PFSK-1 (cell line): ENCODE data around the gene C1QBP. TPM values are rescaled to one million over a fixed set of nuclear protein-coding genes. Genes with fewer than 3 reads are reported as not detected.

ENCODE experiments used
- FOXP2 ChIP-seq: optimal IDR thresholded peaks from 2 replicates; pipeline ENCODE3; 2011; ENCODE audit warnings: borderline replicate concordance, control low read depth, inconsistent platforms; ENCODE audit not compliant: insufficient read depth; ENCODE audit errors: extremely low read length, extremely low read depth
- POLR2AphosphoS5 ChIP-seq: IDR thresholded peaks from 2 replicates; pipeline ENCODE4 v1.6.1; 2012; ENCODE audit warnings: low read depth, mild to moderate bottlenecking, control low read depth, low read length, moderate library complexity
- SIN3A ChIP-seq: IDR thresholded peaks from 2 replicates; pipeline ENCODE4 v1.6.1; 2012; ENCODE audit warnings: mild to moderate bottlenecking, low read length, moderate library complexity, borderline replicate concordance; ENCODE audit not compliant: insufficient read depth
- TAF1 ChIP-seq: IDR thresholded peaks from 2 replicates; pipeline ENCODE4 v1.6.1; 2012; ENCODE audit warnings: low read length, control low read depth, borderline replicate concordance; ENCODE audit not compliant: insufficient read depth
- polyA plus RNA-seq: library from polyadenylated mRNA; unstranded; fragments of >200 nt; gene quantifications from one replicate; pipeline ENCODE4 v1.2.1, GENCODE V29; 2012; ENCODE audit warnings: low read depth, missing spikeins; ENCODE audit not compliant: insufficient read length
- TF ChIP-seq, protein P1 (sequence below), 2 experiments: IDR thresholded peaks; 2 replicates each; pipeline versions ENCODE4 v1.6.1 to v1.8.0; 2011 to 2012; ENCODE audit warnings: low read depth in 2 of 2, low read length in 2 of 2, control low read depth in 1 of 2, inconsistent platforms in 1 of 2, mild to moderate bottlenecking in 1 of 2, moderate library complexity in 1 of 2; ENCODE audit not compliant: insufficient read depth in 1 of 2

Gene C1QBP, protein sequence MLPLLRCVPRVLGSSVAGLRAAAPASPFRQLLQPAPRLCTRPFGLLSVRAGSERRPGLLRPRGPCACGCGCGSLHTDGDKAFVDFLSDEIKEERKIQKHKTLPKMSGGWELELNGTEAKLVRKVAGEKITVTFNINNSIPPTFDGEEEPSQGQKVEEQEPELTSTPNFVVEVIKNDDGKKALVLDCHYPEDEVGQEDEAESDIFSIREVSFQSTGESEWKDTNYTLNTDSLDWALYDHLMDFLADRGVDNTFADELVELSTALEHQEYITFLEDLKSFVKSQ
- polyA plus RNA-seq, result 787 TPM

DNA sequence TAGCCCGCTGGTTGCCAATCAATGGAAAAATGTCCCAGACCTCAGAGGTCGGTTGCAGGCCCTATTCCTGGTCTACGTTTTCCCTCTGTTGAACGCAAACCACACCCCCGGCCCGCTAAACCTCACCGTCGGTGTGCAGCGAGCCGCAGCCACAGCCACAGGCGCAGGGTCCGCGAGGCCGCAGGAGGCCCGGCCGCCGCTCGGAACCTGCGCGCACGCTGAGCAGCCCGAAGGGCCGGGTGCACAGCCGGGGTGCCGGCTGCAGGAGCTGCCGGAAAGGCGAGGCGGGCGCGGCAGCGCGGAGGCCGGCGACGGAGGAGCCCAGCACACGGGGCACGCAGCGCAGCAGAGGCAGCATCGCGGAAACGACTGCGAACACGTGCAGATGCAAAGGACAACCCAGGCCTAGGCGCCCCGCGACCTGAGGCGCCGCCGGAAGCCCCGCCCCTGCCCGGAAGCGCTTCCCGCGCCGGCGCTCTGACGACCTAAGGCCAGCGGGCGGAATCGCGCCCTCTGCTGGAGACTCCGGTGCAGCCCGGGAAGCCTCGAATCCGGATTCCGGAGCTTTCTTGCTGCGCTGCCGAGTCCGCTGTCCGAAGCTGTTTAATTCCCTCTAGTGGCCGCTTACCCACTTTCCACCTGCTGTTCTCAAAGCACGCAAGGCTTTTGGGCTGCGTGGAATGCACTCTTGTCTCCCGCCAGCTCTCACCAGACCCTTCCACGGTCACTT is at the start of gene C1QBP:
Gene C1QBP (minus strand): TSS at position 440 of the 730 bp plus-strand sequence. CDS start 82 bp downstream, at position 358.
- TF ChIP-seq POLR2AphosphoS5, result peak; percentile 86
- peak; percentile 88; the same call in 1 of the 2 replicates for TF ChIP-seq TAF1
- TF ChIP-seq, protein P1, sequence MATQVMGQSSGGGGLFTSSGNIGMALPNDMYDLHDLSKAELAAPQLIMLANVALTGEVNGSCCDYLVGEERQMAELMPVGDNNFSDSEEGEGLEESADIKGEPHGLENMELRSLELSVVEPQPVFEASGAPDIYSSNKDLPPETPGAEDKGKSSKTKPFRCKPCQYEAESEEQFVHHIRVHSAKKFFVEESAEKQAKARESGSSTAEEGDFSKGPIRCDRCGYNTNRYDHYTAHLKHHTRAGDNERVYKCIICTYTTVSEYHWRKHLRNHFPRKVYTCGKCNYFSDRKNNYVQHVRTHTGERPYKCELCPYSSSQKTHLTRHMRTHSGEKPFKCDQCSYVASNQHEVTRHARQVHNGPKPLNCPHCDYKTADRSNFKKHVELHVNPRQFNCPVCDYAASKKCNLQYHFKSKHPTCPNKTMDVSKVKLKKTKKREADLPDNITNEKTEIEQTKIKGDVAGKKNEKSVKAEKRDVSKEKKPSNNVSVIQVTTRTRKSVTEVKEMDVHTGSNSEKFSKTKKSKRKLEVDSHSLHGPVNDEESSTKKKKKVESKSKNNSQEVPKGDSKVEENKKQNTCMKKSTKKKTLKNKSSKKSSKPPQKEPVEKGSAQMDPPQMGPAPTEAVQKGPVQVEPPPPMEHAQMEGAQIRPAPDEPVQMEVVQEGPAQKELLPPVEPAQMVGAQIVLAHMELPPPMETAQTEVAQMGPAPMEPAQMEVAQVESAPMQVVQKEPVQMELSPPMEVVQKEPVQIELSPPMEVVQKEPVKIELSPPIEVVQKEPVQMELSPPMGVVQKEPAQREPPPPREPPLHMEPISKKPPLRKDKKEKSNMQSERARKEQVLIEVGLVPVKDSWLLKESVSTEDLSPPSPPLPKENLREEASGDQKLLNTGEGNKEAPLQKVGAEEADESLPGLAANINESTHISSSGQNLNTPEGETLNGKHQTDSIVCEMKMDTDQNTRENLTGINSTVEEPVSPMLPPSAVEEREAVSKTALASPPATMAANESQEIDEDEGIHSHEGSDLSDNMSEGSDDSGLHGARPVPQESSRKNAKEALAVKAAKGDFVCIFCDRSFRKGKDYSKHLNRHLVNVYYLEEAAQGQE (IDR thresholded peaks at IDR 0.05; ENCODE audit: insufficient read depth in 1 of 2, low read depth in 2 of 2, low read length in 2 of 2), result peak in 1 of 2 experiments; percentile 69; a peak in 2 of 4 replicates
- TF ChIP-seq FOXP2, result peak; percentile 59
- peak; percentile 58; the same call in 1 of the 2 replicates for TF ChIP-seq SIN3A

DNA sequence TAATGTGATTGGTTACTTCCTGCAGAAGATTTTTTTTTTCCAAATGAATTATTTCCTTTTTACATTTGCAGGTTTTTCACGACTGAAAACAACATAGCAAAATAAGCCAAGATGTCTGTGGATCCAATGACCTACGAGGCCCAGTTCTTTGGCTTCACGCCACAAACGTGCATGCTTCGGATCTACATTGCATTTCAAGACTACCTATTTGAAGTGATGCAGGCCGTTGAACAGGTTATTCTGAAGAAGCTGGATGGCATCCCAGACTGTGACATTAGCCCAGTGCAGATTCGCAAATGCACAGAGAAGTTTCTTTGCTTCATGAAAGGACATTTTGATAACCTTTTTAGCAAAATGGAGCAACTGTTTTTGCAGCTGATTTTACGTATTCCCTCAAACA is 49.8 kb upstream of the C1QBP start:
- TF ChIP-seq FOXP2, result no peak
- TF ChIP-seq, protein P1 (IDR thresholded peaks at IDR 0.05; ENCODE audit: insufficient read depth in 1 of 2, low read depth in 2 of 2, low read length in 2 of 2), result no peak
- TF ChIP-seq POLR2AphosphoS5, result no peak
- no peak for TF ChIP-seq TAF1
- no peak for TF ChIP-seq SIN3A

DNA sequence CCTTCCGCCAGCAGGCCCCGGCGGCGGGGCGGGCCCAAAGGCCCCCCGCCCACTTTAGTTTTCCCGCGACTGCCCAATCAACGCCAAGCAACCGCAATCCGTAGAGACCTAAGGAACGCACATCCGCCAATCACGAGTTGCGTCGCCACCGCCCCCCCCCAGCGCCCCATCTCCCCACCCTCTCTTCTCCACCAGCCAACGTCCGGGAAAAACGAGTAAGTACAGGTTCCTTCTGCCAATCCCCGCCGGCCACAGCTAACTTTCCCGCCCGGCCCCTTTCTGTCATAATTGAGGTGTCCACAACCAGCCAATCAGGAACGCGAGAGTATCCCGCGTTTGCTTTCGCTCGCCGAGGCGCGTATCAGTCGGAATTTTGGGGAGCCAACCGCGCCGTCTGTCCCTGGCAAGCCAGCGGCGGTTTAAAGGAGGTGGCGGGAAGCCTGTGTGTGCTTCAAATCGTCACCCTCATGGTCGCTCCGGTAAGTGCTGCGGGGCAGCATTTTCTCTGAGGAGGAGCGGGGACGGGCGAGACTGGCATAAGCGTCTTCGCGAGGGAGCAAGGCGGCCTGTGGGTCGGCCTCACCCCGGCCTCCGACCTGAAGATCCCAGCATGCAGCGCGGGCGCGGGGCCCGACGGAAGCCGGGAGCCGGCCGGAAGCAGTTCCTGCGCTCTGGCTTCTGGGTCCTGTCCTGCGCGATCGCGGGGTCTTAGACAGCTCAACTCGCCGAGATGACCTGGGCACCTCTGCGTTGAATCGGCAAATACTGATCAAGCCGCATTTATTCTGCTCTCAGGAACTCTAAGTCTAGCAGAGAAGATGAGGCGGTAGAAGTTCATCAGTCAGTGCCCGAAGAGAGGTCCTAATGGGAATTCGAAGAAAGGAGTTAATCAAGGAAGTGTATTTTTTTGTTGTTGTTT is 47.5 kb upstream of the C1QBP start, which contains the start of gene MIS12:
Gene MIS12 (plus strand): TSS at position 361 of the 919 bp plus-strand sequence. CDS start 2,297 bp downstream, outside the sequence.
- TF ChIP-seq POLR2AphosphoS5, result peak; percentile 83
- TF ChIP-seq TAF1, result peak; percentile 72
- TF ChIP-seq, protein P1 (IDR thresholded peaks at IDR 0.05; ENCODE audit: insufficient read depth in 1 of 2, low read depth in 2 of 2, low read length in 2 of 2), result no peak
- TF ChIP-seq SIN3A, result peak; percentile 9; the same call in 1 of the 2 replicates
- TF ChIP-seq FOXP2, result no peak

DNA sequence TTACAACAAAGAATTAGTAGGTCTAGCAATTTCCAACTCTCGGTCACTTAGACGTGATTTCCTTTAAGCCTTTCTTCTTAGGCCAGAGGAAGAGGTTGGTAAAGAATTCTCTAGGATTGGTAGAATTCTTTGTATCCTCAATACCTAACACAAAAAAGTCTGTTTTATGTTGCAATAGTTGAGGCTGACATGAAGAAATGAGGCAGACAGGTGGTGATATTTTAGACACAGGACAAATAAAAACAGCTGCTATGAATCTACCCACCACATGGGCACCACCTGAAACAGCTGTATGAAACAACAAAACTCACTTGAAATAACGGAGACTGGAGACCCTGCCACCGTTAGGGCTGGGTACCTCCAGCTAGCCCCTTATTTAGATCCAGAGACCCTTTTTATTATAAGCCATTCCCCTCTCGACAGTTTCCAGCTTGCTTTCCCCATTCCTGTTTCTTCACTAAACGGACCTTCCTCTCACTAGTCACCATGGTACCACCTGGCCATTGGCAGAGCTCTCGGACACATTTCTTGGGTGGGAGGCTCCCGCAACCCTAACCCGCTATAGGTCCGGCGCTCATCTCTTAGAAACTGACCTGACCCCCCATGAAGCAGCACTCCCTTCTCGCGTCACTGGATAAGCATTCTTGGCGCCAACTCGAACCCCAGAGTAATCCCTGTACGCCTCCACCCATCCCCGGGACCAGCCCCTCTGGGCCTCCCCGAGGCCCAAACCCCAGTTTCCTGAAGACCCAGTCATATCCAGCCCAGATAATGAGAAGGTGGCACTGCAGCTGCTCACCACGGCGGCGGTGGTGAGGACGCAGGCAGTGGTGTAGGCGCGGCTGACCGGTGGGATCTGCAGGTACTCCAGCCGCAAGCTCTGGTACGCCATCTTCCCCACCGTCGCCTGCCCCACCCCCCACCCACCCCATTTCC is 46.6 kb upstream of the C1QBP start, which contains the start of gene DERL2:
Gene DERL2 (minus strand): TSS at position 909 of the 936 bp plus-strand sequence. CDS start 17 bp downstream, at position 892.
- TF ChIP-seq POLR2AphosphoS5, result no peak; the same call in 1 of the 2 replicates
- peak; percentile 87; the same call in 1 of the 2 replicates for TF ChIP-seq SIN3A
- TF ChIP-seq, protein P1 (IDR thresholded peaks at IDR 0.05; ENCODE audit: insufficient read depth in 1 of 2, low read depth in 2 of 2, low read length in 2 of 2), result peak in 1 of 2 experiments; percentile 41; a peak in 1 of 4 replicates
- no peak for TF ChIP-seq TAF1
- TF ChIP-seq FOXP2, result no peak
